Endothelial cell of umbilical vein (primary cell): ENCODE measurements around the gene PTTG1IP. TPM values are rescaled to one million over a fixed set of nuclear protein-coding genes. Genes with fewer than 3 reads are reported as not detected.

ENCODE experiments used
- BruUV-seq: library from RNA; stranded (reverse); fragments of 400-500 nt; replicated peaks from 2 replicates; lab custom pipeline; 2021; lab: Mats Ljungman, UMichigan
- CTCF ChIA-PET: fragments of 300-600, 350-600 bp; sonication (Branson Sonifier 250); formaldehyde crosslinking; loops from one replicate; lab custom pipeline; 2021; ENCODE audit warnings: antibody characterized with exemption, inconsistent platforms; lab: Charles Lee
- POLR2A ChIA-PET: fragments of 300-600, 350-600 bp; sonication (Branson Sonifier 250); formaldehyde crosslinking; loops from one replicate; lab custom pipeline; 2021; ENCODE audit warnings: antibody characterized with exemption, inconsistent platforms; lab: Charles Lee
- DNase-seq: peaks from one replicate; pipeline ENCODE4 v3.0.0-alpha.2; 2011; ENCODE audit warnings: low read depth, low spot score
- FAIRE-seq: peaks from 2 replicates; lab custom pipeline; 2011; peaks lifted over from hg19 to GRCh38; lab: Jason Lieb, UNC
- H2AFZ ChIP-seq: 2 replicates; pipeline ENCODE4 v1.6.0; 2012; ENCODE audit warnings: low read depth, low read length, control low read depth, inconsistent platforms
- H3K27ac ChIP-seq: 2 replicates; pipeline ENCODE4 v1.5.1; 2011; ENCODE audit warnings: low read depth, mild to moderate bottlenecking, control low read depth, low read length, moderate library complexity; ENCODE audit not compliant: insufficient read depth
- H3K27me3 ChIP-seq, 2 experiments: 2 replicates each; pipeline versions ENCODE4 v1.6.0 to v1.6.1; 2011; ENCODE audit warnings: low read length in 2 of 2, mixed read lengths in 1 of 2; ENCODE audit not compliant: control insufficient read depth in 2 of 2, insufficient read depth in 2 of 2
- H3K36me3 ChIP-seq, 2 experiments: 2 replicates in 1 of 2; 3 replicates in 1 of 2; pipeline ENCODE4 v1.5.1; 2011; ENCODE audit warnings: low read length in 2 of 2, mild to moderate bottlenecking in 1 of 2, moderate library complexity in 1 of 2; ENCODE audit not compliant: control insufficient read depth in 2 of 2, insufficient read depth in 2 of 2; ENCODE audit errors: extremely low read depth in 1 of 2
- H3K4me1 ChIP-seq: 3 replicates; pipeline ENCODE4 v1.5.1; 2011; ENCODE audit warnings: mild to moderate bottlenecking, low read length; ENCODE audit not compliant: control insufficient read depth, insufficient read depth; ENCODE audit errors: extremely low read depth
- H3K4me2 ChIP-seq: 2 replicates; pipeline ENCODE4 v1.6.1; 2011; ENCODE audit warnings: low read length, control low read depth, mixed read lengths; ENCODE audit not compliant: insufficient read depth
- H3K4me3 ChIP-seq, 3 experiments: fragments of 200-600 bp in 1 of 3; sonication (generic), shearing (Covaris generic) in 1 of 3; replicated peaks in 1 of 3; 2 replicates each; pipeline ENCODE4 v1.5.1; 2011 to 2016; ENCODE audit warnings: control low read depth in 3 of 3, low read length in 3 of 3, mild to moderate bottlenecking in 2 of 3, inconsistent platforms in 1 of 3, low read depth in 1 of 3, moderate library complexity in 1 of 3; ENCODE audit not compliant: insufficient read depth in 1 of 3
- H3K79me2 ChIP-seq: 2 replicates; pipeline ENCODE4 v1.6.0; 2012; ENCODE audit warnings: low read length, inconsistent platforms; ENCODE audit not compliant: control insufficient read depth, insufficient read depth
- H3K9ac ChIP-seq: replicated peaks from 2 replicates; pipeline ENCODE3; 2011; ENCODE audit warnings: low read length, control low read depth; ENCODE audit not compliant: insufficient read depth; ENCODE audit errors: extremely low read depth
- H3K9me1 ChIP-seq: replicated peaks from 3 replicates; pipeline ENCODE4 v1.6.0; 2011; ENCODE audit warnings: mild to moderate bottlenecking, low read length; ENCODE audit not compliant: control insufficient read depth, insufficient read depth; ENCODE audit errors: extremely low read depth
- H3K9me3 ChIP-seq: replicated peaks from 2 replicates; pipeline ENCODE4 v1.5.1; 2012; ENCODE audit warnings: low read length, inconsistent platforms; ENCODE audit not compliant: control insufficient read depth, insufficient read depth
- H4K20me1 ChIP-seq: replicated peaks from 2 replicates; pipeline ENCODE3; 2011; ENCODE audit warnings: mild to moderate bottlenecking, low read length; ENCODE audit not compliant: control insufficient read depth, insufficient read depth; ENCODE audit errors: extremely low read depth
- EZH2 ChIP-seq: IDR thresholded peaks from 2 replicates; pipeline ENCODE4 v1.6.1; 2012; ENCODE audit warnings: borderline replicate concordance, low read depth, mild to moderate bottlenecking, moderate library complexity, low read length, inconsistent platforms; ENCODE audit not compliant: severe bottlenecking
- FOS ChIP-seq: IDR thresholded peaks from 2 replicates; pipeline ENCODE4 v1.6.1; 2011; ENCODE audit warnings: mild to moderate bottlenecking, low read length, moderate library complexity, borderline replicate concordance; ENCODE audit not compliant: insufficient read depth
- GATA2 ChIP-seq: IDR thresholded peaks from 2 replicates; pipeline ENCODE4 v1.7.0; 2011; ENCODE audit warnings: low read depth, mild to moderate bottlenecking, moderate library complexity, mixed read lengths, low read length; ENCODE audit not compliant: insufficient read length, insufficient read depth
- JUN ChIP-seq: IDR thresholded peaks from 2 replicates; pipeline ENCODE4 v1.6.1; 2011; ENCODE audit warnings: borderline replicate concordance, low read depth; ENCODE audit not compliant: insufficient read length, insufficient read depth
- MAX ChIP-seq: IDR thresholded peaks from 2 replicates; pipeline ENCODE4 v1.6.1; 2011; ENCODE audit not compliant: insufficient read depth, insufficient read length
- POLR2A ChIP-seq: IDR thresholded peaks from 2 replicates; pipeline ENCODE4 v1.6.1; 2012; ENCODE audit warnings: low read depth, mild to moderate bottlenecking, control low read depth, low read length
- POLR2AphosphoS5 ChIP-seq: IDR thresholded peaks from 2 replicates; pipeline ENCODE4 v1.6.1; 2012; ENCODE audit warnings: low read depth, mild to moderate bottlenecking, control low read depth, low read length, moderate library complexity; ENCODE audit not compliant: insufficient read depth
- dilution Hi-C: fragments of 300-500 bp; cut with MboI; formaldehyde crosslinking; loops from one replicate; pipeline ENCODE4 v1.15.0; 2019; ENCODE audit warnings: low sequenced_read_pairs; ENCODE audit not compliant: extremely low pct_ligation_motif_present
- intact Hi-C: fragments of 100-400 bp; cut with micrococcal nuclease; formaldehyde crosslinking; loops from one replicate; pipeline ENCODE4 v1.10.0; 2022
- polyA plus RNA-seq, 4 experiments: library from polyadenylated mRNA; depleted of rRNA in 3 of 4; stranded (reverse) in 3 of 4; unstranded in 1 of 4; fragments of >200 nt; gene quantifications; 2 replicates each; pipeline versions ENCODE4 v1.2.1 to v1.2.3, GENCODE V29; 2011 to 2012; ENCODE audit warnings: missing spikeins in 1 of 4
- total RNA-seq: library from RNA; stranded (reverse); gene quantifications from 2 replicates; pipeline ENCODE4 v1.2.3, GENCODE V29; 2021

PTTG1IP gene
- total and polyA plus RNA-seq, 2 donors (not counting 3 experiments of a cell fraction or from before 2014, with no cell fraction given), result 342 to 415 TPM

- Histone ChIP-seq H3K27ac (peak within 1 kb of the TSS; percentile 54), H3K79me2 (peaks cover 51% of the 10 kb centered on the region), H3K4me1 (peaks cover 20% of the 10 kb centered on the region), H3K36me3 (peaks cover 3 to 6% of the 10 kb centered on the region in 2 experiments), H3K4me2 (peak within 1 kb of the TSS; percentile 92), H2AFZ (peak within 1 kb of the TSS; percentile 95), H3K27me3 (no peaks in the 10 kb centered on the region), H3K9ac (peak within 1 kb of the TSS; percentile 84), H4K20me1 (peaks cover 2% of the 10 kb centered on the region), H3K4me3 (peak within 1 kb of the TSS; percentile 57 to 97 (median 94)), H3K9me1 (no peaks in the 10 kb centered on the region), H3K9me3 (no peaks in the 10 kb centered on the region)
- DNase-seq (peak; percentile 80), FAIRE-seq (peak; percentile 83)
- ChIA-PET CTCF (interaction anchor here (0.6 to 3.8 kb wide), 14 partner anchors 8 to 335 kb away, joined by 3 to 62 read pairs (median 4); partner anchors contain the start of genes PTTG1IP, SLX9 and SUMO3), POLR2A (interaction anchor here (1.1 kb wide), 1 partner anchor 16 kb away, joined by 3 read pairs; the partner anchor contains the start of gene SUMO3)
- no TSS peak for BruUV-seq
- intact Hi-C loops (loop anchor here (1.0 to 2.0 kb wide), 5 partner anchors 16 to 131 kb away; no protein-coding TSS in a partner anchor), dilution Hi-C loops (no loop called here)
- TF ChIP-seq JUN (no peak), POLR2AphosphoS5 (peak; percentile 85), GATA2 (no peak), MAX (peak; percentile 66), FOS (no peak), EZH2 (no peak), POLR2A (peak; percentile 74)
Observed at GRCh38 chr21:44801468-44802395, 71.8 kb downstream of the PTTG1IP start, which contains the start of gene UBE2G2. UBE2G2 (minus strand) TSS chr21:44801820; CDS start chr21:44801748, 72 bp downstream.
